NCI-H2196 treated with DMSO at 0.1 percent for 48 hours (cell line): ENCODE measurements around the gene MAPK8IP1.
"Not testable (repeated sequence)": the region's sequence is repeated elsewhere in the genome, so short reads cannot be mapped to it uniquely, and the experiment has no call there.

Experiments used
- DNase-seq: peaks from one replicate; lab custom pipeline; 2025; ENCODE audit not compliant: unreplicated experiment; lab: John Stamatoyannopoulos, UW

MAPK8IP1 gene

DNA sequence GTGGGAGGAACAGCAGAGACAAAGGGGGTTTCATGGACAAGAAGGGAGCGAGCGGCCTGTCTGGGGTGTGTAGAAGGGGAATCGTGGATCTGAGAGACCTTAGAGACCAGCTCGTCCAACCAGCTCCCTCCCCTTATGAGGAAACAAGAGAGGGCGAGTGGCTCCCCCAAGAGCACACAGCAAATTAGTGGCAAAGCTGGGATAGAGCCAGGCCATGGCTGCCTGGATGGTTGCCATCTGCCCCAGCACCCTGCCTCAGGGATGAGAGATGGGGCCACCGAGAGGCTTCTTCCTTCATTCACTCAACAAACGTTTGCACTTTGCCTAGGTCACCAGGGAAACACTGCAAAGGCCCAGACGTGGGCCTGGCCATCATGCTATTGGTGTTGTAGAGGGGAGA, 4.1 kb downstream of the MAPK8IP1 start:
- DNase-seq, result no peak

DNA sequence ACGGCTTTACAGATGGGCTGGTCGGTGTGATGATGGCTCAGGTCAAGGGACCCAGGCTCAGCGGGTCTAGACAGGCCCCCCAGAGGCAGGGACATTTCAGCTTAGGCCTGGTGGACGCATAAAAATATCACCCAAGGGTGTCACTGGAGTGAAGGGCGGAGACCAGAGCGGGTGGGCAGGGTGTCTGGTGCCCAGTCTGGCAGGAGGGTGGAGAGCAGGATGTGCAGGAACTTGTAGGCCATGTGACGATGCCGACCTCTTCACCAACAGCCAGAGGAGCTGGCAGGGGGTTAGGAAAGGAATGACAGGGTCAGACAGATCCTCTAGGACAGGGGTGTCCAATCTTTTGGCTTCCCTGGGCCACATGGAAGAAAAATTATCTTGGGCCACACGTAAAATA, 4.5 kb downstream of the MAPK8IP1 start:
- no peak for DNase-seq

DNA sequence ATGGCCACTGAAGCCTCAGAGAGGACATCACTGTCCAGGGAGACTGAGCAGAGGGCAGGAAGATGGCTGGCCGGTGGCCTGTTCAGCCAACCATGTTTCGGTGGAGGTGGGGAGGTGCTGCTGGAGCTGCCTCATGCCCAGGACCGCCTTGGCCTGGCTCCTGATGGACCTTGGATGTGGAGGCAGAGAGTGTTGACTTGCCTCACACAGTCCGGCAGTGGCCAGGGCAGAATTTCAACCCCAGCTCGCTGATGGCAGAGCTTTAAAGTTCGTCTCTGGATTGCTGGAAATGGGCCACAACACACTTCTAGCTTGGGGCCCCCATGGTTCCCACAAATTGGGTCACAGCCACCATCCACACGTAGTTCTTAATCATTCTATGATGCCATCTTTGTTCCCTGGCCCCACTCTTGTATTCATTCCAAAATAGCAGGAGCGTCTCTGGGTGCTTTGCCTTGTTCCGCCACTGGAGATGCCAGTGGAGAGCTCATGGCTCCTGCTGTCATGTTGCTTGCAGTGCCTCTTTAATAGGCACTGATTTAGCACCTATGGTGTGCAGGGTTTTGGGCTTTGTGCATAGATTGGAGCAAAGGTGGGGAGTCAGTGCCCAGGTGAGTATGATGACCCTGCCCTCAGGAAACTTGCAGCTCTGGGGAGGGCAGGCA, 5.6 kb downstream of the MAPK8IP1 start:
- DNase-seq, result no peak

DNA sequence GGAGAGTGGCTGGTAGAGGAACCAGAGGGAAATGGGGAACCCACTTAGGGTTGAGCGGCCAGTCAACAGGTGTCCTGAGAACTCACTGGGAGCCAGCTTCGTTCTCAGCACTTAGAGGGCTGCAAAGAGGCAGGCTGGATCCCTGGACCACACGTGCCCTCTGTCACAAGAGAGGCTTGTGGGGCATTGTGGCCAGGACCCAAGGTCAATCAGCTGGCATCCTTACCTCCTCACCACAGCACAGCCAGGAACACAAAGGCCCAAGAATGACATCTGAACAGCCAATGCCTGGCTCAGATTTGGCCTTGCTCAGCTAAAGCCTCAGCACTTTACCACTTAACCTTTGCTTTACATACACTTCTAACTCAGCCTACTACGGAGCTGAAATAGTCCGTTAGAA, 7.4 kb downstream of the MAPK8IP1 start:
- no peak for DNase-seq

DNA sequence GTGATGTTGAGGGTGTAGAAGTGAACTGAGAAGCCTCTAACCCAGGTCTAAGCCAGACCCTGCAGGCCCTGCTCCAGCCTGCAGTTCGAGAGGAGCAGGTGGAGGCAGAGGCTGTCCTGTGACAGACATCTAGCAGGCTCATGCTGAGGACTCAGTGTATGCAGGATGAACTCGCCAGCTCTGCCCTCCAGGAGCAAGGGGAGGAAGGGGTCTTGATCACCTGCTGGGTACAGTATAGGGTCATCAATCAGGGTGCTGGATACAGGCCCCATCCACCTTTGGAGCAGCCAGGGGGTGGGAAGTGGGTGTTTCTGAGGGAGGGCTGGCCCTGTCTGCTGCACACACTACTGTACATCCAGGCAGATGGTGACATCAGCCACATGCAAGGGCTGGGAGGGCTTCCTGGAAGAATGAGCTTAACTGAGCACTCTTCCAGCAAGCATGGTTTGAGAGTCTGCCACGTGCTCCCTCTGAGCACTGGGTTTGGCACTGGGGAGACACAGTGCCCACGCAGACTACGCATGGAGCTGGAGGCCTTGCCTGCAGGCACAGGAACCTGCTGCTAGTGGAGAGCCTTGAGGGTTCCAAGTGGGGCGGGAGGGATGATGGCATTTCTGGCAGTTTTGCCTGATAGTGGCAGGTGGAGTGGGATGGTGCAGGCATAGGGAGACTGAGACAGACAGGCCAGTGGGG, 9.2 kb downstream of the MAPK8IP1 start:
- no peak for DNase-seq

- no peak for DNase-seq
Measured at GRCh38 chr11:45895553-45896259, 10.3 kb downstream of the MAPK8IP1 start.

- DNase-seq, result peak; percentile 71
Measured at GRCh38 chr11:45896422-45896984, 11.1 kb downstream of the MAPK8IP1 start.

- no peak for DNase-seq
Measured at GRCh38 chr11:45897556-45897955, 12.1 kb downstream of the MAPK8IP1 start.

- DNase-seq, result no peak
Measured at GRCh38 chr11:45899086-45899447, 13.6 kb downstream of the MAPK8IP1 start.

- DNase-seq, result peak; percentile 78
Measured at GRCh38 chr11:45899448-45900174, 14.2 kb downstream of the MAPK8IP1 start.

DNA sequence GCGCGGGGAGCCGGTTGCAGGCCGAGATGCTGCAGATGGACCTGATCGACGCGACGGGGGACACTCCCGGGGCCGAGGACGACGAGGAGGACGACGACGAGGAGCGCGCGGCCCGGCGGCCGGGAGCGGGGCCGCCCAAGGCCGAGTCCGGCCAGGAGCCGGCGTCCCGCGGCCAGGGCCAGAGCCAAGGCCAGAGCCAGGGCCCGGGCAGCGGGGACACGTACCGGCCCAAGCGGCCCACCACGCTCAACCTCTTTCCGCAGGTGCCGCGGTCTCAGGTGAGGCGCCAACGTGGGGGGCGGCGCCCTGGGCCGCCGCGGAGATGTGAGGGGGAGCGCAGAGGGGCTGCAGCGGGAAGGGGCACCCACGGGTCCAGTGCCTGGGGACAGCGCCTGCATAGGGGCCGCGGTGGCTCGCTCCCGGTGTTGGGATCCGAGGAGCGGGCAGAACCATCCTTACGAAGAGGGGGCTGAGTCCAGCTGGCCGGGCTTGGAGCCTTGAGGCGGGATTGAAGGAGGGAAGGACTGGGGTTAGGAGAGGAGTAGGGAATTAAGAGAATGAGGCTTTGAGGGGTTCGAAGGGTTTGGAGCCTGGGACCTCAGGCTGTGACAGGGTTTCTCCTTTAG, 14.8 kb downstream of the MAPK8IP1 start:
- not testable (repeated sequence) for DNase-seq

DNA sequence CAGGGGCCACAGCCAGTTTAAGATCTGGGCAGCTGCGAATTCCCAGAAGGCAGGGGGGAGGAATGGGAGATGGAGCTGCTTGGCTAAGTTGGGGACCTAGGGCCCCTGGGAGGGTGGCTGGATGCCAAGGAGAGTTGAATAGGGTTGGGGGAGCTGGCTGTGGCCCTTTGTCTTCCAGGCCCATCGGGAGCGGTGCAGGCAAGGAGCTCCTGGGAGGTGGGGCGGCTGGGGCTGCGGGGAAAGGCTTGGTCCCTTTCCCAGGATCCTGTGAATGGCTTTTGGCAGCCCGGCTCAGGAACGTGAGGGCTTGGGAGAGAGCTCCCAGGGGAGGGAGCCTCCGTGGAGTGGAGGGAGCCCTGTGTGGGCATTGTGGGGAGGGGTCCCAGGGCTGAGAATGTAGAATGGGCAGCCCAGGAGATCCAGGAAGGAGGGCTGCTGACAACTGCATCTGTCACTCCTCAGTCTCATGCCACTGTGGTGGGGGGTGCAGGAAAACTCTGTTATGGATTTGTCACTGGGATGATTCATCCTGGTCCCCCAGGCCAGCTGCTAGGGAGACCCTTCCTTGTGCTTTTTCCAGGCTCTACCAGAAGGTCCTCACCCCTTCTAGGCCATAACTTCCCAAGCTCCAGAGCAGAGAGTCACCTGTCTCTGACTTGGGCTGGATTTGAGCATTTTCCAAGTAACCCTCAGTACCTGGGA, 15.6 kb downstream of the MAPK8IP1 start:
- DNase-seq, result no peak

DNA sequence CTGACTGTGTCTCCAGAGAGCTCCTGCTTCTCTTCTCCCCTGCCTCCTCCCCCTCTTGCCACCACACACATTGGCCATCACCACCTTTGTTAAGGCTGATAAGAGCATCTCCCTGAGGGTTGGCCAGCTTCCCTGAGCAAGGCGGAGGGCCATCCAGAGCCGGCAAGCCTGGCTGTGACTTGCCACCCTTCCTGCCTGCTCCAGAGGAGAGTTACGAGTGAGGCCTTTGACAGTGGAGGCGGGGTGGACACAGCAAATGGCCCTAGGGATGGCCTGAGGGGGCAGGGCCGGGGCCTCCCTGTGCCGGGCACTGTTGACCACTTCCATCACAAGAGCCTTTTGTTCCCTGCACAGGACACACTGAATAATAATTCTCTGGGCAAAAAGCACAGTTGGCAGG, 16.2 kb downstream of the MAPK8IP1 start:
- no peak for DNase-seq

- DNase-seq, result no peak
Measured at GRCh38 chr11:45902452-45903380, 17.3 kb downstream of the MAPK8IP1 start.

GRCh38 chr11:45904309-45904915, 19.0 kb downstream of the MAPK8IP1 start:
- no peak for DNase-seq

DNA sequence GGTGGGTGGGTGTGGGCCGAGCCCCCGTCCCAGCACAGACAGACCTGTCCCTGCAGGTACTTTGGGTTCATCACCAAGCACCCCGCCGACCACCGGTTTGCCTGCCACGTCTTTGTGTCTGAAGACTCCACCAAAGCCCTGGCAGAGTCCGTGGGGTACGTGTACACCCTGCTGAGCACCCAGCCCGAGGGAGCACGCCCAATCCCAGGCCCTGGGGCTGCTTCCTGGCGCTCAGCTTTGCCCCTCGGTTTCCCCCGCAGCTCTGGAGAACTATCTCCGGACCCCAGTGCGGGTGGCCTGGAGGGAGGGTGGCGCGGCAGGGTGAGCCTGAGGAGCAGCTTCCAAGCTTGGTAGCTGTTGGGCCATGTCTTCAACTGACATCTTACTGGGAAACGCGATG, 19.6 kb downstream of the MAPK8IP1 start:
- DNase-seq, result no peak

- not testable (repeated sequence) for DNase-seq
Measured at GRCh38 chr11:45905576-45905975, 20.1 kb downstream of the MAPK8IP1 start.

GRCh38 chr11:45906096-45906682, 20.7 kb downstream of the MAPK8IP1 start:
- DNase-seq, result no peak
